ENCODE results near the gene GRK4. TPM values are rescaled to one million over a fixed set of nuclear protein-coding genes. Genes with fewer than 3 reads are reported as not detected.

GRK4 gene
- 3.5 and 5.9 TPM in 2 replicates for total RNA-seq

DNA sequence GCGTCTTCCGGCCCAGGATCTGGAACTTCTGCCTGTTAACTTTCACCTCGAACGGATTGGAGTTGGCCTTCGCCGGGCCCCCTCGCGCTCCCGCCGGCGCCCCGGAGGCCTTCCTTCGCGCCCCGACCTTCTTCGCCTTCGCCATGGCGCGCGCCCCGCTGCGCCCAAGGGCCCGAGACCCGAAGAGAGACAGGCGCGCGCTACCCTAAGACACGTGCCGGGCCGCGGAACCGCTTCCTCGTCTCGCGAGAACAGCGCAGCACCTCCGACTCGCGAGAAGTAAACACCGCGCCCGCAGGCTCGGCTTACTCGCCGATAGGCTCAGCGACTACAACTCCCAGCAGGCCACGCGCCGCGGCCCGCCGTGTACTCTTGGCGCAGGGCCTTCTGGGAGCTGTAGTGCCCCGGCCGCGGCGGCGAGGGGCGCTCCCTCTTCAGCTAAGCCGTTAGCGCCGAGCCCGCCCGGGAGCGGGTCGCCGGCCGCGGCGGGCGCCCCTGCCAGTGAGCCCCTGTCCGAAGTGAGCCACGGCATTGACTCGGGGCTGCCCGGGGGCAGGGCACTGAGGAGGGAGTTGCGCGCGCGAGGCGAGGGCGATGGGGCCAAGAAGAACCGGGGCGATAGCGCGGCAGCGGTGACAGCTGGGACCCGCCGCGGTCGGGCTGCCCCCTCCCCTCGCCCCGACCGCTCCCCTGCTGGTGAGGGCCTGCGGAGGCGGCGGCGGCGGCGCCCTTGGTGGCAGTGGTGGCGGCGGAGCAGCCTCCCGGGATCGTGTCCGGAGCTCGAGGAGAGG lies at the start of gene GRK4, which contains the start of gene NOP14:
TSS of gene GRK4 (plus strand) at position 397 of the 791 bp plus-strand sequence. CDS start 500 bp downstream, outside the sequence.
TSS of gene NOP14 (minus strand) at position 232 of the 791 bp plus-strand sequence. CDS start at position 145, 87 bp downstream.

DNA sequence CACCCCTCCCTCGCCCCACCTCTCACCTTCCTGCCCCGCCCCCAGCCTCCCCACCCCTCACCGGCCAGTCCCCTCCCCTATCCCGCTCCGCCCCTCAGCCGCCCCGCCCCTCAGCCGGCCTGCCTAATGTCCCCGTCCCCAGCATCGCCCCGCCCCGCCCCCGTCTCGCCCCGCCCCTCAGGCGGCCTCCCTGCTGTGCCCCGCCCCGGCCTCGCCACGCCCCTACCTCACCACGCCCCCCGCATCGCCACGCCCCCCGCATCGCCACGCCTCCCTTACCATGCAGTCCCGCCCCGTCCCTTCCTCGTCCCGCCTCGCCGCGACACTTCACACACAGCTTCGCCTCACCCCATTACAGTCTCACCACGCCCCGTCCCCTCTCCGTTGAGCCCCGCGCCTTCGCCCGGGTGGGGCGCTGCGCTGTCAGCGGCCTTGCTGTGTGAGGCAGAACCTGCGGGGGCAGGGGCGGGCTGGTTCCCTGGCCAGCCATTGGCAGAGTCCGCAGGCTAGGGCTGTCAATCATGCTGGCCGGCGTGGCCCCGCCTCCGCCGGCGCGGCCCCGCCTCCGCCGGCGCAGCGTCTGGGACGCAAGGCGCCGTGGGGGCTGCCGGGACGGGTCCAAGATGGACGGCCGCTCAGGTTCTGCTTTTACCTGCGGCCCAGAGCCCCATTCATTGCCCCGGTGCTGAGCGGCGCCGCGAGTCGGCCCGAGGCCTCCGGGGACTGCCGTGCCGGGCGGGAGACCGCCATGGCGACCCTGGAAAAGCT lies 110.9 kb downstream of the GRK4 start, which contains the start of the genes HTT and HTT-AS:
TSS of gene HTT (plus strand) at position 604 of the 768 bp plus-strand sequence. CDS start at position 749, 145 bp downstream.
TSS of gene HTT-AS (minus strand) at position 461 of the 768 bp plus-strand sequence.

Other genes starting within 250 kb of the GRK4 start
- gene TNIP2, start 207.2 kb upstream of the GRK4 start, total RNA-seq = 48.2 and 62.9 TPM in 2 replicates
- 7.9 and 13.2 TPM in 2 replicates for gene SH3BP2, start 170.5 kb upstream of the GRK4 start, total RNA-seq
- 107 and 134 TPM in 2 replicates for gene ADD1, start 119.7 kb upstream of the GRK4 start, total RNA-seq
- gene NOP14, start 165 bp upstream of the GRK4 start, total RNA-seq = 17.8 and 38.9 TPM in 2 replicates
- not detected in 2 replicates for gene HTT-AS, start 111.0 kb downstream of the GRK4 start, total RNA-seq
- 35.9 and 42.3 TPM in 2 replicates for gene HTT, start 111.1 kb downstream of the GRK4 start, total RNA-seq